Parathyroid adenoma (tissue), 2 donors: Measurements from ENCODE around the gene TLE3.

Experiments
- H2AFZ ChIP-seq: fragments of 300-600 bp; sonication (generic); one replicate; pipeline ENCODE4 v1.7.0; 2017; ENCODE audit warnings: antibody characterized with exemption, mild to moderate bottlenecking
- H3K27ac ChIP-seq: fragments of 300-600 bp; sonication (generic); one replicate; pipeline ENCODE4 v1.7.0; 2017
- H3K27me3 ChIP-seq: fragments of 300-600 bp; sonication (generic); one replicate; pipeline ENCODE4 v1.7.0; 2017; ENCODE audit warnings: low read length; ENCODE audit not compliant: control insufficient read depth, insufficient read depth
- H3K36me3 ChIP-seq: fragments of 300-600 bp; sonication (generic); one replicate; pipeline ENCODE4 v1.7.0; 2017; ENCODE audit warnings: low read length; ENCODE audit not compliant: control insufficient read depth, insufficient read depth
- H3K4me1 ChIP-seq: fragments of 300-600 bp; sonication (generic); one replicate; pipeline ENCODE4 v1.7.0; 2017; ENCODE audit warnings: control low read depth
- H3K4me2 ChIP-seq: fragments of 300-600 bp; sonication (generic); one replicate; pipeline ENCODE4 v1.7.0; 2017; ENCODE audit warnings: low read length
- H3K4me3 ChIP-seq: fragments of 300-600 bp; sonication (generic); one replicate; pipeline ENCODE4 v1.7.0; 2017; ENCODE audit warnings: low read depth, low read length
- H3K79me2 ChIP-seq: fragments of 300-600 bp; sonication (generic); one replicate; pipeline ENCODE4 v1.7.0; 2017; ENCODE audit warnings: control low read depth
- H3K9ac ChIP-seq: fragments of 300-600 bp; sonication (generic); one replicate; pipeline ENCODE4 v1.7.0; 2017; ENCODE audit warnings: mild to moderate bottlenecking
- H3K9me3 ChIP-seq: fragments of 300-600 bp; sonication (generic); one replicate; pipeline ENCODE4 v1.7.0; 2017; ENCODE audit warnings: low read length; ENCODE audit not compliant: control insufficient read depth
- CTCF ChIP-seq: fragments of 300-600 bp; sonication (generic); IDR thresholded peaks from one replicate; pipeline ENCODE4 v1.7.0; 2017; ENCODE audit warnings: antibody characterized with exemption, mild to moderate bottlenecking
- donor health status: primary hyperparathyroidism.

TLE3 gene

GRCh38 chr15:70016511-70016994 is 81.2 kb downstream of the TLE3 start:
- Histone ChIP-seq H3K9me3 (no peaks in the 10 kb centered on the region), H3K4me3 (no peak overlapping the region), H2AFZ (no peak overlapping the region), H3K27ac (no peak overlapping the region), H3K36me3 (no peaks in the 10 kb centered on the region), H3K9ac (no peak overlapping the region), H3K4me1 (no peaks in the 10 kb centered on the region), H3K27me3 (no peaks in the 10 kb centered on the region), H3K79me2 (no peaks in the 10 kb centered on the region), H3K4me2 (no peak overlapping the region)
- TF ChIP-seq CTCF = no peak

- no peaks in the 10 kb centered on the region for H3K4me1 ChIP-seq
Measured at GRCh38 chr15:70014860-70015490, 82.7 kb downstream of the TLE3 start.

GRCh38 chr15:70014331-70014730 is 83.4 kb downstream of the TLE3 start:
- no peak overlapping the region for H3K9ac ChIP-seq
- no peak overlapping the region for H3K4me2 ChIP-seq
- TF ChIP-seq CTCF = no peak
- H3K4me1 ChIP-seq = no peaks in the 10 kb centered on the region
- no peak overlapping the region for H2AFZ ChIP-seq
- H3K79me2 ChIP-seq = no peaks in the 10 kb centered on the region
- H3K9me3 ChIP-seq = no peaks in the 10 kb centered on the region
- no peaks in the 10 kb centered on the region for H3K27me3 ChIP-seq
- no peaks in the 10 kb centered on the region for H3K36me3 ChIP-seq
- no peak overlapping the region for H3K4me3 ChIP-seq
- H3K27ac ChIP-seq = no peak overlapping the region

More at GRCh38 chr15:70014860-70015490, 82.7 kb downstream of the TLE3 start:
- Histone ChIP-seq H3K27ac (no peak overlapping the region), H3K9me3 (no peaks in the 10 kb centered on the region), H3K27me3 (no peaks in the 10 kb centered on the region), H3K9ac (no peak overlapping the region), H3K36me3 (no peaks in the 10 kb centered on the region), H3K79me2 (no peaks in the 10 kb centered on the region), H3K4me3 (no peak overlapping the region), H3K4me2 (no peak overlapping the region), H2AFZ (no peak overlapping the region)
- no peak for TF ChIP-seq CTCF

GRCh38 chr15:70013656-70014313 is 83.9 kb downstream of the TLE3 start:
- Histone ChIP-seq H3K4me1 (no peaks in the 10 kb centered on the region), H3K36me3 (no peaks in the 10 kb centered on the region), H3K4me2 (no peak overlapping the region), H3K27ac (no peak overlapping the region), H3K4me3 (no peak overlapping the region), H3K9me3 (no peaks in the 10 kb centered on the region), H2AFZ (no peak overlapping the region), H3K79me2 (no peaks in the 10 kb centered on the region), H3K27me3 (no peaks in the 10 kb centered on the region), H3K9ac (no peak overlapping the region)
- TF ChIP-seq CTCF = no peak

- no peaks in the 10 kb centered on the region for H3K4me1 ChIP-seq
- no peaks in the 10 kb centered on the region for H3K36me3 ChIP-seq
- H3K4me3 ChIP-seq = no peak overlapping the region
- H3K79me2 ChIP-seq = no peaks in the 10 kb centered on the region
- no peak overlapping the region for H3K27ac ChIP-seq
- H3K9ac ChIP-seq = no peak overlapping the region
- no peak overlapping the region for H3K4me2 ChIP-seq
- no peaks in the 10 kb centered on the region for H3K27me3 ChIP-seq
- TF ChIP-seq CTCF = no peak
- H3K9me3 ChIP-seq = no peaks in the 10 kb centered on the region
- H2AFZ ChIP-seq = no peak overlapping the region
Measured at GRCh38 chr15:70012895-70013294, 84.8 kb downstream of the TLE3 start.
